ENCODE measurements around the gene SOX2.

DNA sequence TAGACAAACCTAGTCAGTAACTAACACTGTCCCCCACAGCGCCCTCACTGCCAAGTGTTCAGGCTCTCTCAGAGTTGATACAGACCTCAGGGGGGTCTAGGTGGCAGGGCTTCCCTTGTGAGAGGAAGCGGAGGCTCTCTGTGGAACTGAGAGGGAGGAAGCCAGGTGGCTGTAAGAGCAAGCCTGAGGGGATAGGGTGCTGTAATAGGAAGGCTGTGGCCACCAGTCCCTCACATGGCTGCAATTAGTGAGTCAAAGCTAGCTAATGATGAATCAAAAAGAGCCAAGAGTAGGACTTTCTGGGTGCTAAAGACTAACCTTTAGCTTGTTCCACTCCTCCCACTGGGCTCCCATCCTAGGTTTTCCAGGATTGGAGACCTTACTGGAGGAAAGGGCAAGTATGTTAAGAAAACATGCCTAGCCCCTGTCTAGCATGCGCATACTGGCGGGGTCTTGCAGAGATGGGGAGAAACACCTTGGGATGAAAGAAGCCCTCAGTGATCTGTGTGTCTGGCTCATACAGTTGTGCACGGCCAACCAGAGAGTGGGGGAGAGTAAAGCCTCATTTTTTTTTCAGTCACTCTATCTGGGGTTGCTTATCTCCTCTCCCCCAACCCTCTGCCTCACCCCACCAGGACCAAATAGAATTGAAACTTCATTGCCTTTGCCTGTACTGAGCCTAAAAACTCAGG, 13.3 kb upstream of the SOX2 start:
- TF ChIP-seq, protein P1, sequence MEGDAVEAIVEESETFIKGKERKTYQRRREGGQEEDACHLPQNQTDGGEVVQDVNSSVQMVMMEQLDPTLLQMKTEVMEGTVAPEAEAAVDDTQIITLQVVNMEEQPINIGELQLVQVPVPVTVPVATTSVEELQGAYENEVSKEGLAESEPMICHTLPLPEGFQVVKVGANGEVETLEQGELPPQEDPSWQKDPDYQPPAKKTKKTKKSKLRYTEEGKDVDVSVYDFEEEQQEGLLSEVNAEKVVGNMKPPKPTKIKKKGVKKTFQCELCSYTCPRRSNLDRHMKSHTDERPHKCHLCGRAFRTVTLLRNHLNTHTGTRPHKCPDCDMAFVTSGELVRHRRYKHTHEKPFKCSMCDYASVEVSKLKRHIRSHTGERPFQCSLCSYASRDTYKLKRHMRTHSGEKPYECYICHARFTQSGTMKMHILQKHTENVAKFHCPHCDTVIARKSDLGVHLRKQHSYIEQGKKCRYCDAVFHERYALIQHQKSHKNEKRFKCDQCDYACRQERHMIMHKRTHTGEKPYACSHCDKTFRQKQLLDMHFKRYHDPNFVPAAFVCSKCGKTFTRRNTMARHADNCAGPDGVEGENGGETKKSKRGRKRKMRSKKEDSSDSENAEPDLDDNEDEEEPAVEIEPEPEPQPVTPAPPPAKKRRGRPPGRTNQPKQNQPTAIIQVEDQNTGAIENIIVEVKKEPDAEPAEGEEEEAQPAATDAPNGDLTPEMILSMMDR (conservative IDR thresholded peaks at IDR 0.05; ENCODE audit: low read depth, low read length) = no peak
- no peak for TF ChIP-seq EZH2 (IDR thresholded peaks at IDR 0.05; ENCODE audit: low read length, unreplicated experiment)

All from PC-3 (cell line).